GM23248 (cell line): ENCODE results near the gene ACADS.

Experiments
- EZH2 ChIP-seq: fragments of 200-600 bp; sonication (generic); IDR thresholded peaks from 2 replicates; pipeline ENCODE4 v1.6.1; 2018; ENCODE audit warnings: antibody characterized with exemption, mild to moderate bottlenecking; ENCODE audit not compliant: insufficient read depth, poor library complexity, severe bottlenecking
- EZH2phosphoT487 ChIP-seq: fragments of 200-600 bp; sonication (generic); IDR thresholded peaks from 2 replicates; pipeline ENCODE4 v1.6.1; 2018; ENCODE audit warnings: antibody characterized with exemption, moderate library complexity, mild to moderate bottlenecking, low read depth; ENCODE audit not compliant: insufficient read depth

DNA sequence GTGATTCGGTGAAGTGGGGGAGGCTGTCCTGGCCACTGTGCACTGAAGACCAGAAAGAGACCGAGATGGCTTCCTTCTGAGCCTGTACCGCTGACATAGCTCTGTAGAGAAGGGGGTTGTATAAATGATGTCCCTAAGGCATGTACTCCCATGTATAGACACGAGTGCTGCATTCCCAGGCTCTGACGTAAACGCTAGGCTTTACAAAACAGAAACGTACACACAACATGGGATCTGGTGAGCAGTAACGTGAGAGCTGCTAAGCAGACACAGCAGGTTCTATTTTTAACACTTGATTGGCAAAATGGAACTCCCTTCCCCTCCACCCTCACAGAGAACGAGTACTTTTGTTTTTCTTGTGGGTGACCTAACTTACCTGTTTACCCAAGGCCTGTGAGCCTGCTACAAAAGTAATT lies 35.9 kb downstream of the ACADS start:
- TF ChIP-seq EZH2 (no peak), EZH2phosphoT487 (no peak)
